HL-60 (cell line): ENCODE results near the gene GRAMD4.
"Not testable (repeated sequence)": the region's sequence is repeated elsewhere in the genome, so short reads cannot be mapped to it uniquely, and the experiment has no call there.

Experiments used
- DNase-seq, 2 experiments: peaks; one replicate each; pipeline ENCODE4 v3.0.0-alpha.2; 2010 to 2020; ENCODE audit warnings: low read depth in 1 of 2, low spot score in 1 of 2
- H3K27ac ChIP-seq: fragments of 250-450 bp; sonication (Bioruptor Pico); replicated peaks from 2 replicates; pipeline ENCODE4 v1.5.1; 2020; ENCODE audit warnings: mild to moderate bottlenecking, moderate library complexity
- H3K27me3 ChIP-seq: fragments of 250-450 bp; sonication (Bioruptor Pico); 2 replicates; pipeline ENCODE4 v1.5.1; 2021; ENCODE audit warnings: mild to moderate bottlenecking, moderate library complexity; ENCODE audit not compliant: insufficient read depth, poor library complexity, severe bottlenecking
- H3K4me3 ChIP-seq: replicated peaks from 2 replicates; pipeline ENCODE4 v1.5.1; 2011; ENCODE audit warnings: mild to moderate bottlenecking, control low read depth, low read length; ENCODE audit not compliant: insufficient read depth
- GABPA ChIP-seq: IDR thresholded peaks from 2 replicates; pipeline ENCODE4 v1.6.1; 2012; ENCODE audit warnings: low read depth
- POLR2AphosphoS5 ChIP-seq: IDR thresholded peaks from 2 replicates; pipeline ENCODE4 v1.6.1; 2012; ENCODE audit warnings: low read depth
- SPI1 ChIP-seq: IDR thresholded peaks from 2 replicates; pipeline ENCODE4 v1.6.1; 2012; ENCODE audit warnings: low read depth, mild to moderate bottlenecking, borderline replicate concordance
- TF ChIP-seq, protein P1 (sequence below): IDR thresholded peaks from 2 replicates; pipeline ENCODE4 v1.6.1; 2012; ENCODE audit warnings: low read depth; ENCODE audit not compliant: insufficient replicate concordance
- TF ChIP-seq, protein P2 (sequence below): IDR thresholded peaks from one replicate; pipeline ENCODE4 v1.5.1; 2011; ENCODE audit warnings: low read length, control low read depth, inconsistent platforms; ENCODE audit not compliant: insufficient read depth

Gene GRAMD4

DNA sequence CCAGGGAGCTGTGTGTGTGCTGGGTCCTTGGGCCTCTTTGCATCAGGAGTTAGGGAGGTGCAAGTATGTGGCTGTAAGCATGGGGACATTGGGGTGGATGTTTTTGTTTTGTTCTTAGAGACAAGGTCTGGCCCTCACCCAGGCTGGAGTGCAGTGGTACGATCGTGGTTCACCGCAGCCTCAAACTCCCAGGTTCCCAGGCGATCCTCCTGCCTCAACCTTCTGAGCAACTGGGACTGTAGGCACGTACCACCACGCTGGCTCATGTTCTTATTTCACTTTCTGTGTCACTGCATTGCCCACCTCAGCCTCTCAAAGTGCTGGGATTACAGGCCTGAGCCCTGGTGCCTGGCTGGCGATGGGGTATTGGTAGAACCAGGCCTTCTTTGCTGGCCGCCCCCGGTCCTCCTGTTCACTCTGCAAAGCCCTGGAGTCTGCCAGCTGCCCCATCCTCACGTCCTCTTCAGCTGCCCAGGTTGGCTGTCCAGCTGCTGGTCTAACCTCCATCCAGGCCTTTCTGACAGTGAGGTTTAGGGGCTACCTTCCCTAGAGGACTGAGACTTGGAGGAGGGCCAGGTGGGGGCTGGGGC, 851 bp upstream of the GRAMD4 start:
- Histone ChIP-seq H3K27me3 (no peaks in the 10 kb centered on the region), H3K27ac (peak overlapping the region; percentile 99), H3K4me3 (peak overlapping the region; percentile 69)
- TF ChIP-seq POLR2AphosphoS5 = peak; percentile 68; the same call in 1 of the 2 replicates
- TF ChIP-seq, protein P1, sequence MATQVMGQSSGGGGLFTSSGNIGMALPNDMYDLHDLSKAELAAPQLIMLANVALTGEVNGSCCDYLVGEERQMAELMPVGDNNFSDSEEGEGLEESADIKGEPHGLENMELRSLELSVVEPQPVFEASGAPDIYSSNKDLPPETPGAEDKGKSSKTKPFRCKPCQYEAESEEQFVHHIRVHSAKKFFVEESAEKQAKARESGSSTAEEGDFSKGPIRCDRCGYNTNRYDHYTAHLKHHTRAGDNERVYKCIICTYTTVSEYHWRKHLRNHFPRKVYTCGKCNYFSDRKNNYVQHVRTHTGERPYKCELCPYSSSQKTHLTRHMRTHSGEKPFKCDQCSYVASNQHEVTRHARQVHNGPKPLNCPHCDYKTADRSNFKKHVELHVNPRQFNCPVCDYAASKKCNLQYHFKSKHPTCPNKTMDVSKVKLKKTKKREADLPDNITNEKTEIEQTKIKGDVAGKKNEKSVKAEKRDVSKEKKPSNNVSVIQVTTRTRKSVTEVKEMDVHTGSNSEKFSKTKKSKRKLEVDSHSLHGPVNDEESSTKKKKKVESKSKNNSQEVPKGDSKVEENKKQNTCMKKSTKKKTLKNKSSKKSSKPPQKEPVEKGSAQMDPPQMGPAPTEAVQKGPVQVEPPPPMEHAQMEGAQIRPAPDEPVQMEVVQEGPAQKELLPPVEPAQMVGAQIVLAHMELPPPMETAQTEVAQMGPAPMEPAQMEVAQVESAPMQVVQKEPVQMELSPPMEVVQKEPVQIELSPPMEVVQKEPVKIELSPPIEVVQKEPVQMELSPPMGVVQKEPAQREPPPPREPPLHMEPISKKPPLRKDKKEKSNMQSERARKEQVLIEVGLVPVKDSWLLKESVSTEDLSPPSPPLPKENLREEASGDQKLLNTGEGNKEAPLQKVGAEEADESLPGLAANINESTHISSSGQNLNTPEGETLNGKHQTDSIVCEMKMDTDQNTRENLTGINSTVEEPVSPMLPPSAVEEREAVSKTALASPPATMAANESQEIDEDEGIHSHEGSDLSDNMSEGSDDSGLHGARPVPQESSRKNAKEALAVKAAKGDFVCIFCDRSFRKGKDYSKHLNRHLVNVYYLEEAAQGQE = no peak
- TF ChIP-seq GABPA = no peak
- peak; percentile 55 to 85 for DNase-seq

DNA sequence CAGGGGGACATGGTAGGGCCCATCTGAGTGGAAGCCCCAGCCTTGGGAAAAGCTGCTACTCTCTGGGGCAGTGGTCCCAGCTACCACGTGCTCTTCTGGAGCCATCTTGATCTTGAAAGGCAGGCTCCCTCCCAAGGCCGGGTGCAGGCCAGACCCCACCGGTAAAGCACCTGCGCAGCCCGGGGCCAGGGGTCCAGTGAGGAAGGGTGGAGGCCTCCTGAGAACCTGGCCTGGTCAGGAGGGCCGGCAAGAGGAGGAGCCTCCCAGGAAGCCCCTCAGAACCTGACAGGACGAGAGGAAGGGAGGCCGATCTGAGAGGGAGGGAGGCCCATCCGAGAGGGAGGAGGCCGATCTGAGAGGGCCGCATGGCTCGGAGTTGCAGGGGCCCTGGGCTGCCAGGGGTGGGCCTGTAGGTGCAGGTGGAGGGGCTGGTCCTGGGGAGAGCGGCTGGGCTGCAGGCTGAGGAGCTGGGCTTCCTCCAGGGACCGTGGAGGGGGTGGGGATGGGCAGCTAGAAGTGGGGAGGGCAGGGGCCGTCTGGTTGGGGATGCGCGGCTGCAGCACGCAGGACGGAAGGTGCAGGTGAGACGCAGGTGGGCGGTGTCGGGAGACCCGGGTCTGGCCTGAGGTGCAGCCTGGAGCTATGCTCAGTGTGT, 529 bp downstream of the GRAMD4 start:
- H3K27ac ChIP-seq = peak overlapping the region; percentile 99
- peak overlapping the region; percentile 69 for H3K4me3 ChIP-seq
- peak in 1 of 2 experiments; percentile 77 for DNase-seq
- TF ChIP-seq GABPA = no peak
- TF ChIP-seq, protein P1 = no peak
- no peak for TF ChIP-seq SPI1
- TF ChIP-seq, protein P2, sequence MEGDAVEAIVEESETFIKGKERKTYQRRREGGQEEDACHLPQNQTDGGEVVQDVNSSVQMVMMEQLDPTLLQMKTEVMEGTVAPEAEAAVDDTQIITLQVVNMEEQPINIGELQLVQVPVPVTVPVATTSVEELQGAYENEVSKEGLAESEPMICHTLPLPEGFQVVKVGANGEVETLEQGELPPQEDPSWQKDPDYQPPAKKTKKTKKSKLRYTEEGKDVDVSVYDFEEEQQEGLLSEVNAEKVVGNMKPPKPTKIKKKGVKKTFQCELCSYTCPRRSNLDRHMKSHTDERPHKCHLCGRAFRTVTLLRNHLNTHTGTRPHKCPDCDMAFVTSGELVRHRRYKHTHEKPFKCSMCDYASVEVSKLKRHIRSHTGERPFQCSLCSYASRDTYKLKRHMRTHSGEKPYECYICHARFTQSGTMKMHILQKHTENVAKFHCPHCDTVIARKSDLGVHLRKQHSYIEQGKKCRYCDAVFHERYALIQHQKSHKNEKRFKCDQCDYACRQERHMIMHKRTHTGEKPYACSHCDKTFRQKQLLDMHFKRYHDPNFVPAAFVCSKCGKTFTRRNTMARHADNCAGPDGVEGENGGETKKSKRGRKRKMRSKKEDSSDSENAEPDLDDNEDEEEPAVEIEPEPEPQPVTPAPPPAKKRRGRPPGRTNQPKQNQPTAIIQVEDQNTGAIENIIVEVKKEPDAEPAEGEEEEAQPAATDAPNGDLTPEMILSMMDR = no peak
- TF ChIP-seq POLR2AphosphoS5 = no peak; the same call in 1 of the 2 replicates
- no peaks in the 10 kb centered on the region for H3K27me3 ChIP-seq

DNA sequence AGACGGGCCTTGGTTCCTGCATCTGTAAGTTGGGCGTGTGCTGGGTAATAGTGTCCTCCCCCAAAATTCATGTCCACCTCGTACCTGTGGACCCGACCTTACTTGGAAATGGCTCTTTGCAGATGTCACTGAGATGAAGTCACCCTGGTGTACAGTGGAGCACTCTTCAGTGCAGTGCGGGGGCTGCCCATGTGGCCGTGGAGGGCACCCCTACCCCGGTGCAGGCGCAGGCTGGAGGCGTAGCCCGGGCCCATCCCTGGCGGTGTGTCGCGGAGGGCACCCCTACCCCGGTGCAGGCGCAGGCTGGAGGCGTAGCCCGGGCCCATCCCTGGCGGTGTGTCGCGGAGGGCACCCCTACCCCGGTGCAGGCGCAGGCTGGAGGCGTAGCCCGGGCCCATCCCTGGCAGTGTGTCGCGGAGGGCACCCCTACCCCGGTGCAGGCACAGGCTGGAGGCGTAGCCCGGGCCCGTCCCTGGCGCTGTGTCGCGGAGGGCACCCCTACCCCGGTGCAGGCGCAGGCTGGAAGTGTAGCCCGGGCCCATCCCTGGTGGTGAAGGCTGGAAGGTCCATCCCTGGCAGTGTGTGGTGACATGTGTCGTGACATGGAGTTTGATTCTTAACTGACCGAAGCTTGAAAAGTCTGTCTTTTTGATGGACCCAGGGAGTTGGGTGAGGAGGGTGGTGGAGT, 1.2 kb downstream of the GRAMD4 start:
- peak overlapping the region; percentile 99 for H3K27ac ChIP-seq
- not testable (repeated sequence) for H3K27me3 ChIP-seq
- H3K4me3 ChIP-seq = peak overlapping the region; percentile 69

DNA sequence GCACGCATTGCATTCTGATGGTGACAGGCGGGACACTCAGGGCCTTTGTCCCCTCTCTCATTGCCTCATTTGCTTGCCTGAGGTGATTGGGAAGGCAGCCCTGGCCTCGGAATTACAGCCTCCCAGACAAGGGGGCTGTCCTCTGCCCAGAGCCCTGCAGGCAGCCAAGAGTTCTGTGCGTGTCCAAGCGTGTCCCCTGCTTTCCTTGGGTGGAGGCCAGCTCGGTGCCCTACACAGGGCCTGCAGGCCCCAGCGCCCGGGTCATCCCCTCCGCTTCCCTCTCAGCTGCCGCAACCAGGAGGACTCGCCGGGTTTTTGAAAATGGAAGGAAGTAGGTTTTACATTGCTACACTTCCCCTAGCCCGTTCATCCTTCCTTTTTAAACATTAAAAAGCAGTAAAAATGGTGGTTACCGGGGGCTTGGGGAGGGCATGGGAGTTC, 1.9 kb downstream of the GRAMD4 start:
- TF ChIP-seq POLR2AphosphoS5 (no peak), SPI1 (peak; percentile 65; the same call in 1 of the 2 replicates), GABPA (no peak)
- TF ChIP-seq, protein P1 = no peak
- TF ChIP-seq, protein P2 = no peak
- DNase-seq = peak; percentile 57 to 76
- peak overlapping the region; percentile 87 for H3K27ac ChIP-seq
- no peaks in the 10 kb centered on the region for H3K27me3 ChIP-seq
- H3K4me3 ChIP-seq = peak overlapping the region; percentile 69

More for the DNA sequence above, 1.2 kb downstream of the GRAMD4 start:
- peak in 1 of 2 experiments; percentile 40 for DNase-seq
